ENCODE measurements around the gene CORO2B.

DNA sequence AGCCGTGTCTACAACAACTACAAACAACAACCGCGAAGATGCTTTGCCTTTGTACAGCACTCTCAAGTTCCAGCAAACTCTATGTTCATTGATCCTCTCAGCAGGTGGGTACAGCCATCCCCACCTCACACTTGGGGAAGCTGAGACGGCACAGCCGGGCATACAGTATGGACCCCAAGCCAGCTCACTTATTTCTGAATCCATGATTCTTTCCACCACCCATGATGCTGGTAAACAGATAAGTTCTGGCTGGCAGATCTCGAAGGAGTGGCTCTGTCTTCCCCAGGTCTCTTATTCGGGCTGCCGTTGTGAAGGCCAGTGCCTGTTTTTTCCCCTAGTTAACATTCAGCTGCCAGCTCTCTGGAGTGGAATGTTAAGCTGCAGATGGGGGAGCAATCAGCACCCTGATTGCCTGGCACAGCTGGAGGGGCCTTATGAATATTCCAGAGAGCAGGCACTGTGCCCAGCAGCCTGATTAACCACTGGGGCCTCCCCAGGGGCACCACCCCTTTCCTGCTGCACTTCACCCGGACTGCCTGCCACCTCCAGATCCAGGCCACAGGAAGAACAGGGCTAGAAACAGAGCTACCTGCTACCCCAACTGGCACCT is 73.2 kb downstream of the CORO2B start:
- no peak for TF ChIP-seq POLR2A (IDR thresholded peaks at IDR 0.05)
- TF ChIP-seq, protein P1, sequence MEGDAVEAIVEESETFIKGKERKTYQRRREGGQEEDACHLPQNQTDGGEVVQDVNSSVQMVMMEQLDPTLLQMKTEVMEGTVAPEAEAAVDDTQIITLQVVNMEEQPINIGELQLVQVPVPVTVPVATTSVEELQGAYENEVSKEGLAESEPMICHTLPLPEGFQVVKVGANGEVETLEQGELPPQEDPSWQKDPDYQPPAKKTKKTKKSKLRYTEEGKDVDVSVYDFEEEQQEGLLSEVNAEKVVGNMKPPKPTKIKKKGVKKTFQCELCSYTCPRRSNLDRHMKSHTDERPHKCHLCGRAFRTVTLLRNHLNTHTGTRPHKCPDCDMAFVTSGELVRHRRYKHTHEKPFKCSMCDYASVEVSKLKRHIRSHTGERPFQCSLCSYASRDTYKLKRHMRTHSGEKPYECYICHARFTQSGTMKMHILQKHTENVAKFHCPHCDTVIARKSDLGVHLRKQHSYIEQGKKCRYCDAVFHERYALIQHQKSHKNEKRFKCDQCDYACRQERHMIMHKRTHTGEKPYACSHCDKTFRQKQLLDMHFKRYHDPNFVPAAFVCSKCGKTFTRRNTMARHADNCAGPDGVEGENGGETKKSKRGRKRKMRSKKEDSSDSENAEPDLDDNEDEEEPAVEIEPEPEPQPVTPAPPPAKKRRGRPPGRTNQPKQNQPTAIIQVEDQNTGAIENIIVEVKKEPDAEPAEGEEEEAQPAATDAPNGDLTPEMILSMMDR (IDR thresholded peaks at IDR 0.05 in 8 of 11, conservative IDR thresholded peaks at IDR 0.05 in 3 of 11) = no peak
